Adrenal gland (tissue), 12 donors: ENCODE measurements around the gene KCNAB2. TPM values are rescaled to one million over a fixed set of nuclear protein-coding genes. Genes with fewer than 3 reads are reported as not detected.

ENCODE experiments used
- DNase-seq, 7 donors: peaks; one replicate each; pipeline ENCODE4 v3.0.0-alpha.2; 2019 to 2020
- H3K27ac ChIP-seq, 5 donors: fragments of 200-600 bp; sonication (generic) in 4 of 5; 1 replicate in 3 of 5; 2 replicates in 2 of 5; pipeline versions ENCODE4 v1.5.1 to v1.8.0; 2016 to 2020; ENCODE audit warnings: mild to moderate bottlenecking in 1 of 5
- H3K27me3 ChIP-seq: fragments of 200-600 bp; 2 replicates; pipeline ENCODE4 v1.8.0; 2021
- H3K36me3 ChIP-seq, 2 donors: fragments of 200-600 bp; replicated peaks in 1 of 2; 1 replicate in 1 of 2; 2 replicates in 1 of 2; pipeline versions ENCODE4 v1.5.1 to v1.8.0; 2018 to 2022
- H3K4me1 ChIP-seq, 2 donors: fragments of 200-600 bp; replicated peaks in 1 of 2; 1 replicate in 1 of 2; 2 replicates in 1 of 2; pipeline versions ENCODE4 v1.5.1 to v1.8.0; 2018 to 2021
- H3K4me3 ChIP-seq, 4 donors: fragments of 200-600 bp; sonication (generic) in 3 of 4; one replicate each; pipeline ENCODE4 v1.5.1; 2016 to 2018
- H3K9me3 ChIP-seq, 3 donors: fragments of 200-600 bp; sonication (generic) in 1 of 3; replicated peaks in 1 of 3; 1 replicate in 2 of 3; 2 replicates in 1 of 3; pipeline versions ENCODE4 v1.5.1 to v1.8.0; 2016 to 2021
- CTCF ChIP-seq, 6 experiments: fragments of 450-650 bp in 4 of 6; fragments of 200-600 bp in 2 of 6; sonication (generic) in 1 of 6; IDR thresholded peaks; 1 replicate in 5 of 6; 2 replicates in 1 of 6; pipeline versions ENCODE4 v1.5.1 to v1.8.0; 2016 to 2021; ENCODE audit warnings: antibody characterized with exemption in 6 of 6, mild to moderate bottlenecking in 2 of 6, moderate library complexity in 1 of 6
- POLR2A ChIP-seq, 2 donors: fragments of 450-650 bp; IDR thresholded peaks; one replicate each; pipeline ENCODE4 v1.6.1; 2017; ENCODE audit warnings: antibody characterized with exemption in 2 of 2, mild to moderate bottlenecking in 2 of 2, moderate library complexity in 1 of 2
- WGBS, 4 donors: extraction: QIAGEN DNeasy Blood & Tissue Kit in 2 of 4; methylation state at CpG; one replicate each; pipeline versions ENCODE4 v1.1.5 to v1.1.7; 2013 to 2017; 5-methylcytosine and 5-hydroxymethylcytosine counted together
- intact Hi-C, 2 donors: fragments of 100-400 bp; cut with DNase I; formaldehyde crosslinking; loops; one replicate each; pipeline versions ENCODE4 v1.14.1 to v1.15.0; 2022 to 2023
- polyA plus RNA-seq, 3 donors: library from polyadenylated mRNA; stranded (reverse); fragments of 200-250 nt in 2 of 3; fragments of 350-450 nt in 1 of 3; fragmentation: Illumina TruSeq in 1 of 3; extraction: RNeasy Lipid Tissue Mini Kit (QIAGEN cat#74804) in 1 of 3; gene quantifications; one replicate each; pipeline ENCODE4 v1.2.3, GENCODE V29; 2013 to 2014
- total RNA-seq, 9 donors: library from RNA; depleted of rRNA in 4 of 9; stranded (reverse); fragments of >200 nt in 4 of 9; fragments of 120-200 nt in 1 of 9; fragmentation: NEBNext Ultra II Directional in 1 of 9; extraction: Animal tissue kit (Norgen Biotek cat#: 25700) in 1 of 9; gene quantifications; one replicate each; pipeline versions ENCODE4 v1.1.0 to v1.2.4, GENCODE V29; 2013 to 2023
- donor health status: healthy with polysubstance abuse.
- donor health status: Bipolar disorder and iron deficiency.
- donor health status: DM: yes; HTN: yes; CAD: no.
- donor health status: DM: no; HTN: no; CAD: no.
- donor health status: DM: no; HTN: no; CAD: no.
- donor health status: DM: yes; HTN: yes; CAD: no.

The KCNAB2 gene
- total and polyA plus RNA-seq, 12 donors: 2.2 to 48.0 (median 16.8) TPM

GRCh38 chr1:6025269-6026094, 20.2 kb upstream of the KCNAB2 start:
- Histone ChIP-seq H3K27me3 (no peaks in the 10 kb centered on the region), H3K4me3 (peak overlapping the region in 1 of 4 donors; percentile 36), H3K27ac (peak overlapping the region in 1 of 5 donors; percentile 61), H3K36me3 (no peaks in the 10 kb centered on the region), H3K9me3 (no peaks in the 10 kb centered on the region), H3K4me1 (no peaks in the 10 kb centered on the region)
- no peak for DNase-seq
- TF ChIP-seq POLR2A (IDR thresholded peaks at IDR 0.05): no peak
- TF ChIP-seq CTCF (IDR thresholded peaks at IDR 0.05): no peak
- WGBS, 4 donors: 58 to 79% (median 70%) methylated on average over 9 to 29 of the region's 29 CpGs
- intact Hi-C loops: no loop called here

DNA sequence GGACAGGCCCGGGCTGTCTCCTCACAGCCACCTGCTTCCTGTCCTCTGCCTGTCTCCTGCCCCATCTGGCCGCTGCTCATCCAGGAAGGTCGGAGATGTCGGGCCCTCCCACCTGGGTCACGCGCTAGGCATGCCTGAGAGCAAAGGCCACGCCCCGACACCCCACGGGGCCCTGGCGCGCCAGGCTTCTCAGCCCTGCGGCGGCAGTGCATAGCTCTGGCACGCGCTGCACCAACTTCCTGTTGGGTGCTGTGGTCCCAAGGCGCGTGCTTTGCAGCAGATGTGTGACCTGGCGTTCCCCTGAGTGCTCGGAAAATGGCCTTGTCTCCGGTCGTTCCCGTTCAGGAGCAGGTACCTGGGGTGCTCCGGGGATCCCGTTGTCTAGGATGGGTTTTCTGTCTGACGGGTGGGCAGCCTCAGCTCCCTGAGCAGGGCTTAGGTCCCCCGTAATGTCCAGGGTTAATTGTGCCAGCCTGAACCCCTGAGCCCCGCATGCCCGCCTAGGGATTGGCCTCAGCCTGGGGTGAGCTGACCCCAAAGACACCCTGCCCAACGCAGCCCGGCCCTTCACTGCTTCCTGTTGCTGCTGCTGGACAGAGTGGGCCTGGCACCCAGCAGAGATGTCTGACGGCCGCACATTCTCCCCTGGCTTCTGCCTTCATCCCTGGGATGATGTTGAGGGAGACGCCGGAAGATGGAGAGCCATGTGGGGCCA, 19.4 kb upstream of the KCNAB2 start:
- no peaks in the 10 kb centered on the region for H3K4me1 ChIP-seq
- H3K36me3 ChIP-seq: no peaks in the 10 kb centered on the region
- peak overlapping the region in 2 of 5 donors; percentile 38 to 78 for H3K27ac ChIP-seq
- DNase-seq: peak; percentile 56 to 84 (median 66)
- intact Hi-C loops: no loop called here
- no peaks in the 10 kb centered on the region for H3K9me3 ChIP-seq
- no peaks in the 10 kb centered on the region for H3K27me3 ChIP-seq
- TF ChIP-seq POLR2A (IDR thresholded peaks at IDR 0.05) (no peak), CTCF (IDR thresholded peaks at IDR 0.05) (no peak)
- peak overlapping the region in 1 of 4 donors; percentile 36 for H3K4me3 ChIP-seq
- 49 to 73% (median 52%) methylated on average over 8 to 34 of the region's 34 CpGs for WGBS, 4 donors

DNA sequence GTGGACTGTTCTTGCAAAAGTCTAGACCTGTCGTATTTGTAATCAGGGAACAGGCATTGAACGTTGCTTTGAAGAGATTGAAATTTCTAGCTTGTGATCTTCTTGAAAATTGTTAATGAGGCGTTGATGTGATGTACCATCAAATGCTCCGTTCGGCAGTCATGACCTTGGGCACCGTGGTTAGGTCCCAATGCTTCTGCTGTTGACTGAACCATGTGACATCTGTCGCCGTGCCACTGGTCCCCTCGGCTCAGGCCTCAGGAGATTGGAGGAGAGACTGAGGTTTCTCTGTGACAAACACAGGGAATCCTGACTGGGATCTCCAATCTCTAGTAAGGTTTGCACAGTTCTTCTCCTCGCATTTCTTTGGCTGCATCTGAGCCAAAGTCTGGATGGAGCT, 18.1 kb upstream of the KCNAB2 start:
- Histone ChIP-seq H3K27ac (peak overlapping the region in 2 of 5 donors; percentile 12 to 78), H3K4me3 (peak overlapping the region in 1 of 4 donors; percentile 26)
- intact Hi-C loops: no loop called here

More for the DNA sequence above, 18.1 kb upstream of the KCNAB2 start:
- Histone ChIP-seq H3K4me1 (no peaks in the 10 kb centered on the region), H3K36me3 (no peaks in the 10 kb centered on the region), H3K9me3 (no peaks in the 10 kb centered on the region), H3K27me3 (no peaks in the 10 kb centered on the region)
- WGBS, 4 donors: 56 to 87% (median 62%) methylated on average over 10 of the region's 10 CpGs
- no peak for DNase-seq
- TF ChIP-seq POLR2A (IDR thresholded peaks at IDR 0.05) (no peak), CTCF (IDR thresholded peaks at IDR 0.05) (no peak)
